Left lung (tissue), 10 donors: Measurements from ENCODE around the gene NFATC1. TPM values are rescaled to one million over a fixed set of nuclear protein-coding genes. Genes with fewer than 3 reads are reported as not detected.

Source experiments
- ATAC-seq: fragments of 200-7000 bp; cut with Tn5 transposase; one replicate; pipeline ENCODE4 v1.9.1; 2020; ENCODE audit warnings: moderate library complexity
- DNase-seq, 4 donors: peaks; one replicate each; pipeline ENCODE4 v3.0.0-alpha.2; 2013 to 2020
- H3K27ac ChIP-seq, 2 donors: fragments of 200-600 bp; sonication (generic) in 1 of 2; one replicate each; pipeline versions ENCODE4 v1.5.0 to v1.8.0; 2020 to 2021
- H3K27me3 ChIP-seq, 2 donors: fragments of 200-600 bp; sonication (generic) in 1 of 2; one replicate each; pipeline versions ENCODE4 v1.5.0 to v1.8.0; 2020 to 2021
- H3K36me3 ChIP-seq, 2 donors: fragments of 200-600 bp; sonication (generic) in 1 of 2; one replicate each; pipeline versions ENCODE4 v1.5.0 to v1.8.0; 2020 to 2021
- H3K4me1 ChIP-seq, 2 donors: fragments of 200-600 bp; one replicate each; pipeline ENCODE4 v1.8.0; 2021
- H3K4me3 ChIP-seq, 2 donors: fragments of 200-600 bp; sonication (generic) in 1 of 2; one replicate each; pipeline versions ENCODE4 v1.5.0 to v1.8.0; 2020 to 2021; ENCODE audit warnings: mild to moderate bottlenecking in 1 of 2
- H3K9me3 ChIP-seq, 2 donors: fragments of 200-600 bp; sonication (generic) in 1 of 2; one replicate each; pipeline versions ENCODE4 v1.5.0 to v1.8.0; 2020 to 2021
- intact Hi-C, 2 donors: fragments of 100-400 bp; cut with DNase I; formaldehyde crosslinking; loops; one replicate each; pipeline versions ENCODE4 v1.11.2 to v1.14.2; 2022
- polyA plus RNA-seq, 6 donors: library from polyadenylated mRNA; unstranded; fragments of 120-200 nt; gene quantifications; one replicate each; pipeline ENCODE4 v1.2.1, GENCODE V29; 2013; ENCODE audit not compliant: insufficient read length in 6 of 6
- total RNA-seq, 2 donors: library from RNA; stranded (reverse); fragmentation: NEBNext Ultra II Directional; extraction: Animal tissue kit (Norgen Biotek cat#: 25700); gene quantifications; one replicate each; pipeline ENCODE4 v1.2.1, GENCODE V29; 2021
- TF ChIP-seq, protein P1 (sequence below), 2 donors: fragments of 200-600 bp; sonication (generic) in 1 of 2; IDR thresholded peaks; one replicate each; pipeline versions ENCODE4 v1.5.0 to v1.8.0; 2021; ENCODE audit warnings: antibody characterized with exemption in 2 of 2
- donor health status: DM: no; HTN: yes; CAD: no.
- donor health status: DM: no; HTN: no; CAD: no.

NFATC1 gene
- total and polyA plus RNA-seq, 8 donors: 6.5 to 17.1 (median 8.0) TPM

DNA sequence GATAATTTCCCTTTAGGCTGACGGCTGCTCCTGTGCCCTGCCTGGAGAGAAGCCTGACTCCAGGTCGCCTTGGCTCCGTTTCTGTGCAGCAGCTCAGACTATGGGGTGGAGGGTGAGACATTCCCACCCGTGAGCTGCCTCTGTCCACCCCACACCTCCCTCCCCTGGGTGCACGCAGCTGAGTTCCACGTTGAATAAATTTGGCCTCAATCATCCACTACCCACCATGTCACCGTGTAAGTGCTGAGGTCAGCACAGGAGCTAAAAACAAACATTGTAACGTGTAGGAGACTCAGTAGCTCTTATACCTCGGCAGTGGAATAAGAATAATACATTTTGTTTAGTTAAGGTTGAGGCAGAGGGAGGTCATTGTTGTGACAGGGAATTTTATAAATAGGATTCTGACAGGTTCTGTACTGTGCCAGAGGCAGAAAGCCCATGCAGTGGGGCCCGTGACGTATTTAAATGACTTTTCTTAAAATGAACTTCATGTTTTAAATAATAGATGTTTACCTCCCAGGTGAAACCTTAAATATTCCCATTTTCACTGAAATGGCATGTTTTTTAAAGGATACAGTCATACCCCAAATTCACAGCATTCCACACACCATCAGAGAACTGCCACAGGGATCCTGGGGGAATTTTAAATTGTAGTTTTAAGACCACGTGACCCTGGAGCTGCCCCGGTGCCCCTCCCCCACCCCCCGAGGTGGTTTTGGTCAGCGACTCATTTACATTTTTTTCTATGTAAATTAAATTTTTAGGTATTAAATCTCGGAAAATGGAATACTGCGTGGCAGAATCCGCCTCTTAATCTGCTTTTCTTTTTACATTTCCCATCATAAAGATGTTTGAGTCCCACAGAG is 50.2 kb downstream of the NFATC1 start:
- Histone ChIP-seq H3K4me3 (no peak overlapping the region), H3K27ac (no peak overlapping the region), H3K27me3 (no peaks in the 10 kb centered on the region), H3K4me1 (no peaks in the 10 kb centered on the region), H3K9me3 (no peaks in the 10 kb centered on the region), H3K36me3 (peaks cover 0 to 27% of the 10 kb centered on the region in 2 donors)
- TF ChIP-seq, protein P1, sequence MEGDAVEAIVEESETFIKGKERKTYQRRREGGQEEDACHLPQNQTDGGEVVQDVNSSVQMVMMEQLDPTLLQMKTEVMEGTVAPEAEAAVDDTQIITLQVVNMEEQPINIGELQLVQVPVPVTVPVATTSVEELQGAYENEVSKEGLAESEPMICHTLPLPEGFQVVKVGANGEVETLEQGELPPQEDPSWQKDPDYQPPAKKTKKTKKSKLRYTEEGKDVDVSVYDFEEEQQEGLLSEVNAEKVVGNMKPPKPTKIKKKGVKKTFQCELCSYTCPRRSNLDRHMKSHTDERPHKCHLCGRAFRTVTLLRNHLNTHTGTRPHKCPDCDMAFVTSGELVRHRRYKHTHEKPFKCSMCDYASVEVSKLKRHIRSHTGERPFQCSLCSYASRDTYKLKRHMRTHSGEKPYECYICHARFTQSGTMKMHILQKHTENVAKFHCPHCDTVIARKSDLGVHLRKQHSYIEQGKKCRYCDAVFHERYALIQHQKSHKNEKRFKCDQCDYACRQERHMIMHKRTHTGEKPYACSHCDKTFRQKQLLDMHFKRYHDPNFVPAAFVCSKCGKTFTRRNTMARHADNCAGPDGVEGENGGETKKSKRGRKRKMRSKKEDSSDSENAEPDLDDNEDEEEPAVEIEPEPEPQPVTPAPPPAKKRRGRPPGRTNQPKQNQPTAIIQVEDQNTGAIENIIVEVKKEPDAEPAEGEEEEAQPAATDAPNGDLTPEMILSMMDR (IDR thresholded peaks at IDR 0.05): no peak
- intact Hi-C loops: no loop called here
- DNase-seq: no peak
- ATAC-seq: no peak

DNA sequence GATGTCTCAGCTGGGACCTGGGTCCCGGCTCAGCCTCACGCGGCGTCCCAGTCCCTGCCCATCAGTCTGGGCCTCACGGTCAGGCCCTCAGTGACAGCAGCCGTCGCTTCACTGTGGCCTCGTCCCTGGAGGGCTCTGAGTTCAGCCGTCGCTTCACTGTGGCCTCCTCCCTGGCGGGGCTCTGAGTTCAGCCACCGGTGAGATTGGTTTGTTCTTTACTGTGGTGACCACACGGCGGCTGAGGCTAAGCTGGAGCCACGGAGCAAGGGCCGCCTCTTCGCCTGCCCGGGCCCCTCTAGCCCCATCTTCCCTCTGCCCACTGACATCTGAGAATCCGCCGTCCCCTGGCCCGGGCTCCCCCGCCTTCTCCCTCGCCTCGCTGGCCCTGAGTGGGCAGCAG is 51.2 kb downstream of the NFATC1 start:
- Histone ChIP-seq H3K4me3 (no peak overlapping the region), H3K36me3 (peaks cover 0 to 37% of the 10 kb centered on the region in 2 donors), H3K9me3 (no peaks in the 10 kb centered on the region), H3K27ac (no peak overlapping the region), H3K27me3 (no peaks in the 10 kb centered on the region), H3K4me1 (no peaks in the 10 kb centered on the region)
- no peak for ATAC-seq
- intact Hi-C loops: no loop called here
- TF ChIP-seq, protein P1 (IDR thresholded peaks at IDR 0.05): no peak
- no peak for DNase-seq

DNA sequence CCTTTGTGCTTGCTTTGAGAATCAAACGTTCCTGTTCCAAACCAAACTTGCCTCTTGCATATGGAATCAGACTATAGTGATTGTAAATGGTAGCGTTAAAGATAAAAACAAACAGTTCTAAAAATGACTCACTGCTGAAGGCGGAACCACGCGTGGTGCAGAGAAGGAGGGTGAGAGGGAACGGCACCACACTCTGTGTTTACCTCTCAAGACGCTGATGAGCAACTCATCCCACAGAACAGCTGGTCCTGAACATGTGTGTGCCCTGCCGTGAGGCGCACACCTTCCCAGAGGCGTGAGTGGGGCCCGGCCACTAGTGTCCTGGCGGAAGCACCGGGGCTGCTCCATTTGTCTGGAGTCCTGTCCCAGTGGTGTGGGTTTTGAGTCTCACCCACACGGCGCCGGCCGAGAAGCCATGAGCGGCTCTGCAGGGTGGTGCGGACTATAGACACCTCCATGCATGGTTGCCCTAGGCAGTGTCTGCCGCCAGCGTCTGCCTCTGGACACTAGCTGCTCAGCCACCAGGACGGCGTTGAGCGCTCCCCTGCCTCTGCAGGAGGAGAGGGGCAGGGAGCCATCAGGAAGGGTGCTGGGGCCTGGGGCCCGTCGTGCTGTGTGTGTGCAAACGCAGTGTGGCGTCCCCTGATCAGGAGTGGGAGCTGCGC is 52.1 kb downstream of the NFATC1 start:
- Histone ChIP-seq H3K27me3 (no peaks in the 10 kb centered on the region), H3K36me3 (peaks cover 0 to 45% of the 10 kb centered on the region in 2 donors), H3K27ac (no peak overlapping the region), H3K4me3 (no peak overlapping the region), H3K9me3 (no peaks in the 10 kb centered on the region), H3K4me1 (no peaks in the 10 kb centered on the region)
- ATAC-seq: no peak
- TF ChIP-seq, protein P1 (IDR thresholded peaks at IDR 0.05): no peak
- DNase-seq: no peak
- intact Hi-C loops: no loop called here

DNA sequence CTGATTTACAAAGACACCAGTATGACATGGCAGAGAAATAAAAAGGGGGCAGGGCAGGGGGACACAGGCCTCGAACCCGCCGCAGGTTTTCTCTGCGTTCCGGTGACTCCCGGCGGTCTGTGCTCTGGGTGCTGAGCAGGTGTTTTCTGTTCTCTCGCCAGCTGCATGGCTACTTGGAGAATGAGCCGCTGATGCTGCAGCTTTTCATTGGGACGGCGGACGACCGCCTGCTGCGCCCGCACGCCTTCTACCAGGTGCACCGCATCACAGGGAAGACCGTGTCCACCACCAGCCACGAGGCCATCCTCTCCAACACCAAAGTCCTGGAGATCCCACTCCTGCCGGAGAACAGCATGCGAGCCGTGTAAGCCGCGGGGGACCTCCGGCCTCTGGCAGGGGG is 52.9 kb downstream of the NFATC1 start:
- intact Hi-C loops: no loop called here
- TF ChIP-seq, protein P1 (IDR thresholded peaks at IDR 0.05): no peak
- Histone ChIP-seq H3K27ac (no peak overlapping the region), H3K4me3 (no peak overlapping the region), H3K9me3 (no peaks in the 10 kb centered on the region), H3K27me3 (no peaks in the 10 kb centered on the region), H3K36me3 (peaks cover 0 to 51% of the 10 kb centered on the region in 2 donors), H3K4me1 (peaks cover 0 to 5% of the 10 kb centered on the region in 2 donors)
- DNase-seq (no peak), ATAC-seq (no peak)
